HG03457 (cell line): ENCODE results near the gene OR8B8.
"Not testable (repeated sequence)": the region's sequence is repeated elsewhere in the genome, so short reads cannot be mapped to it uniquely, and the experiment has no call there.

ENCODE experiments used
- ATAC-seq: cut with Tn5 transposase; IDR thresholded peaks from one replicate; pipeline ENCODE4 v1.9.1; 2021; ENCODE audit warnings: moderate number of reproducible peaks; ENCODE audit not compliant: unreplicated experiment

Gene OR8B8

GRCh38 chr11:124442442-124442841, 3.1 kb downstream of the OR8B8 start:
- no peak for ATAC-seq

GRCh38 chr11:124441519-124441918, 4.0 kb downstream of the OR8B8 start:
- no peak for ATAC-seq

GRCh38 chr11:124441081-124441480, 4.4 kb downstream of the OR8B8 start:
- no peak for ATAC-seq

- ATAC-seq = no peak
Observed at GRCh38 chr11:124440608-124441007, 4.9 kb downstream of the OR8B8 start.

- no peak for ATAC-seq
Observed at GRCh38 chr11:124434699-124435098, 10.8 kb downstream of the OR8B8 start.

- no peak for ATAC-seq
Observed at GRCh38 chr11:124429599-124429998, 15.9 kb downstream of the OR8B8 start.

GRCh38 chr11:124424384-124424921, 21.0 kb downstream of the OR8B8 start, which contains the start of gene OR8B4:
OR8B4 (minus strand) TSS chr11:124424871; CDS start chr11:124424871, 0 bp downstream.
- no peak for ATAC-seq

- ATAC-seq = no peak
Observed at GRCh38 chr11:124421043-124421442, 24.5 kb downstream of the OR8B8 start.

- ATAC-seq = no peak
Observed at GRCh38 chr11:124415356-124415923, 30.1 kb downstream of the OR8B8 start.

GRCh38 chr11:124409906-124410305, 35.6 kb downstream of the OR8B8 start:
- ATAC-seq = no peak

GRCh38 chr11:124405581-124405980, 39.9 kb downstream of the OR8B8 start:
- no peak for ATAC-seq

GRCh38 chr11:124403186-124403585, 42.3 kb downstream of the OR8B8 start:
- ATAC-seq = not testable (repeated sequence)

GRCh38 chr11:124402326-124402922, 43.1 kb downstream of the OR8B8 start:
- ATAC-seq = peak; percentile 72

GRCh38 chr11:124398924-124399323, 46.6 kb downstream of the OR8B8 start, which contains the start of gene OR8B3:
OR8B3 (minus strand) TSS chr11:124399024; CDS start chr11:124397351, 1,673 bp downstream.
- ATAC-seq = no peak

- not testable (repeated sequence) for ATAC-seq
Observed at GRCh38 chr11:124396847-124397246, 48.6 kb downstream of the OR8B8 start.

GRCh38 chr11:124394408-124394807, 51.1 kb downstream of the OR8B8 start:
- no peak for ATAC-seq
